A673 (cell line): ENCODE results near the gene NR2F2.

Experiments
- EZH2 ChIP-seq: fragments of 200-600 bp; sonication (generic); IDR thresholded peaks from 2 replicates; pipeline ENCODE4 v1.6.1; 2017; ENCODE audit warnings: borderline replicate concordance, low read depth, mild to moderate bottlenecking, mixed read lengths, antibody characterized with exemption, low read length; ENCODE audit not compliant: poor library complexity, severe bottlenecking
- TF ChIP-seq, protein P1 (sequence below): fragments of 300-800, 200-600 bp; sonication (generic); conservative IDR thresholded peaks from 2 replicates; pipeline ENCODE4 v1.5.1; 2017; ENCODE audit warnings: low read depth, mild to moderate bottlenecking, antibody characterized with exemption, low read length, moderate library complexity, mixed read lengths

DNA sequence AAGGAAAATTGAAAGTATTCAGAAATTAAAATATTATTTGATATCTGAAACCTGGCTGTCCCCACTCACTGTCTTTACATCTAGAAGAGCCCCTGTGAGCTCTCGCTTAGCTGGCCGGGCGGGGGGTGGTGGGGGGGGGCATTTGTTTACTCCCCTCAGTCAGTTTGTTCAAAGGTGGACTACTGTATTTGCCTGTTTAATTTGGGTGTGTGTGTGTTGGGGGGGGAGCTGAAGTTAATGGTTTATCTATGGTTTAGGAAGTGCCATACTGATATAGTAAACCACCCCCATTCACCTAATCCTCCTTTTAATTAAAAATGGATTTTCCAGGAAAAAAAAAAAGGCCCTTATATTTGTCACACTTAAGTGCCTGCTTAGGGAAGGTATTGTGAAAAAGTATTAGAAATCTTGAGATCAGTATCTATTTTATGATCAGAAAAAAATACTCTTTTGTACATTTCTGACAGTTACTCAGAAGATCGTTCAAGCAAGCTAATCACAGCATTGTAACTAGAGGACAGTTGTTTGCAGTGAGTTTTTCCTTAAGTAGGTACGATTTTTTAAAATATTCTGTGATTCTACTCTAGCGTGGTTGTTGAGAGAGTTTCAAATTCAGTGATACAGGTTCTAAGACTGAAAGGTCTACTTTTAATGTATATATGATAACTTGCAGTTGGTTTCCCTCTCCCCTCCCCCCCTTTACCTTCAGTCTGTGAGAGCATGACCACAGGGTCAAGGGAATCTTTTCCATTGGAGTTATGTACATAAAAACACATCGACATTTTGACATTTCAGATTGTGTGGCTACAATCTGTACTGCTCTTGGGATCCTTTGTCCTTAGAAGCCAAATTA lies 8.5 kb downstream of the NR2F2 start:
- TF ChIP-seq, protein P1, sequence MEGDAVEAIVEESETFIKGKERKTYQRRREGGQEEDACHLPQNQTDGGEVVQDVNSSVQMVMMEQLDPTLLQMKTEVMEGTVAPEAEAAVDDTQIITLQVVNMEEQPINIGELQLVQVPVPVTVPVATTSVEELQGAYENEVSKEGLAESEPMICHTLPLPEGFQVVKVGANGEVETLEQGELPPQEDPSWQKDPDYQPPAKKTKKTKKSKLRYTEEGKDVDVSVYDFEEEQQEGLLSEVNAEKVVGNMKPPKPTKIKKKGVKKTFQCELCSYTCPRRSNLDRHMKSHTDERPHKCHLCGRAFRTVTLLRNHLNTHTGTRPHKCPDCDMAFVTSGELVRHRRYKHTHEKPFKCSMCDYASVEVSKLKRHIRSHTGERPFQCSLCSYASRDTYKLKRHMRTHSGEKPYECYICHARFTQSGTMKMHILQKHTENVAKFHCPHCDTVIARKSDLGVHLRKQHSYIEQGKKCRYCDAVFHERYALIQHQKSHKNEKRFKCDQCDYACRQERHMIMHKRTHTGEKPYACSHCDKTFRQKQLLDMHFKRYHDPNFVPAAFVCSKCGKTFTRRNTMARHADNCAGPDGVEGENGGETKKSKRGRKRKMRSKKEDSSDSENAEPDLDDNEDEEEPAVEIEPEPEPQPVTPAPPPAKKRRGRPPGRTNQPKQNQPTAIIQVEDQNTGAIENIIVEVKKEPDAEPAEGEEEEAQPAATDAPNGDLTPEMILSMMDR, result no peak
- no peak for TF ChIP-seq EZH2
